K562 (cell line): ENCODE results near the gene OR2T5. TPM values are rescaled to one million over a fixed set of nuclear protein-coding genes. Genes with fewer than 3 reads are reported as not detected.
"Not testable (repeated sequence)": the region's sequence is repeated elsewhere in the genome, so short reads cannot be mapped to it uniquely, and the experiment has no call there.

ENCODE experiments used
- ATAC-seq: fragments of 200-7000 bp; cut with Tn5 transposase; 3 replicates; pipeline ENCODE4 v1.9.1; 2020; ENCODE audit warnings: moderate library complexity
- BruUV-seq: library from RNA; stranded (reverse); fragments of 400-500 nt; replicated peaks from 2 replicates; lab custom pipeline; 2021; lab: Mats Ljungman, UMichigan
- CTCF ChIA-PET: fragments of 300-600 bp; formaldehyde crosslinking; extraction: SDS; loops from one replicate; lab custom pipeline; 2021; ENCODE audit warnings: low intra/inter-chr PET ratio; lab: Yijun Ruan, JAX
- POLR2A ChIA-PET: fragments of 300-600, 350-650 bp; sonication (Branson Sonifier 250); formaldehyde crosslinking; extraction: SDS; loops from one replicate; lab custom pipeline; 2021; ENCODE audit warnings: antibody characterized with exemption, inconsistent platforms; lab: Yijun Ruan, JAX
- DNase-seq, 4 experiments: peaks; one replicate each; pipeline versions ENCODE4 v3.0.0 to v3.0.0-alpha.2; 2011 to 2018; ENCODE audit warnings: low spot score in 3 of 4, mixed read lengths in 3 of 4; ENCODE audit errors: extremely low read depth in 1 of 4
- FAIRE-seq: peaks from 2 replicates; lab custom pipeline; 2011; peaks lifted over from hg19 to GRCh38; lab: Jason Lieb, UNC
- H2AFZ ChIP-seq: 2 replicates; pipeline ENCODE4 v1.6.0; 2011; ENCODE audit warnings: low read depth, low read length, control low read depth, inconsistent platforms
- H3K27ac ChIP-seq: fragments of 200-600 bp; 3 replicates; pipeline ENCODE4 v1.8.0; 2011; ENCODE audit warnings: low read depth, mild to moderate bottlenecking, control low read depth, inconsistent platforms, low read length, moderate library complexity, mixed read lengths; ENCODE audit errors: extremely low read depth
- H3K27me3 ChIP-seq, 2 experiments: fragments of 300-600 bp in 1 of 2; 2 replicates in 1 of 2; 3 replicates in 1 of 2; pipeline versions ENCODE4 v1.6.0 to v1.8.0; 2011; ENCODE audit warnings: inconsistent platforms in 2 of 2, low read length in 2 of 2, mild to moderate bottlenecking in 1 of 2, mixed read lengths in 1 of 2, moderate library complexity in 1 of 2; ENCODE audit not compliant: control insufficient read depth in 2 of 2, insufficient read depth in 2 of 2
- H3K36me3 ChIP-seq: fragments of 300-600 bp; 3 replicates; pipeline ENCODE4 v1.8.0; 2011; ENCODE audit warnings: mild to moderate bottlenecking, low read length, inconsistent platforms; ENCODE audit not compliant: control insufficient read depth, insufficient read depth
- H3K4me1 ChIP-seq, 2 experiments: fragments of 200-600 bp in 1 of 2; replicated peaks in 1 of 2; 2 replicates in 1 of 2; 3 replicates in 1 of 2; pipeline versions ENCODE4 v1.5.1 to v1.8.0; 2011; ENCODE audit warnings: inconsistent platforms in 2 of 2, low read length in 2 of 2, mild to moderate bottlenecking in 1 of 2, mixed read lengths in 1 of 2, moderate library complexity in 1 of 2; ENCODE audit not compliant: control insufficient read depth in 2 of 2, insufficient read depth in 2 of 2
- H3K4me2 ChIP-seq: 2 replicates; pipeline ENCODE4 v1.6.1; 2011; ENCODE audit warnings: low read length, control low read depth, inconsistent platforms, mixed read lengths; ENCODE audit not compliant: insufficient read depth
- H3K4me3 ChIP-seq: fragments of 200-600 bp; sonication (generic), shearing (Covaris generic); 2 replicates; pipeline ENCODE4 v1.5.1; 2016; ENCODE audit warnings: control low read depth, inconsistent platforms
- H3K79me2 ChIP-seq: fragments of 200-600 bp; 3 replicates; pipeline ENCODE4 v1.8.0; 2011; ENCODE audit warnings: low read length, inconsistent platforms; ENCODE audit not compliant: control insufficient read depth, insufficient read depth
- H3K9ac ChIP-seq, 2 experiments: 2 replicates each; pipeline versions ENCODE4 v1.6.0 to v1.6.1; 2011; ENCODE audit warnings: low read depth in 2 of 2, low read length in 2 of 2, control low read depth in 1 of 2, inconsistent platforms in 1 of 2, mild to moderate bottlenecking in 1 of 2, mixed read lengths in 1 of 2; ENCODE audit not compliant: insufficient read depth in 1 of 2
- H3K9me1 ChIP-seq: one replicate; pipeline ENCODE4 v1.6.0; 2011; ENCODE audit warnings: inconsistent platforms, mild to moderate bottlenecking, low read length, moderate library complexity; ENCODE audit not compliant: control insufficient read depth, insufficient read depth
- H3K9me3 ChIP-seq: replicated peaks from 2 replicates; pipeline ENCODE4 v1.5.1; 2011; ENCODE audit warnings: low read depth, low read length, inconsistent platforms; ENCODE audit not compliant: control insufficient read depth, insufficient read depth
- H4K20me1 ChIP-seq: replicated peaks from 2 replicates; pipeline ENCODE4 v1.6.1; 2011; ENCODE audit warnings: low read length, inconsistent platforms, mixed read lengths; ENCODE audit not compliant: control insufficient read depth, insufficient read depth
- WGBS: fragments of 100-300 bp; shearing (Covaris generic); methylation state at CpG from one replicate; pipeline ENCODE4 v1.1.6; 2016; ENCODE audit warnings: low coverage, mixed read lengths; ENCODE audit not compliant: insufficient coverage; ENCODE audit errors: missing lambda C conversion rate; 5-methylcytosine and 5-hydroxymethylcytosine counted together
- in situ Hi-C: fragments of 300-500 bp; cut with MboI; formaldehyde crosslinking; loops from 4 replicates; pipeline ENCODE4 v1.15.0; 2018; ENCODE audit warnings: inconsistent platforms, mixed read lengths
- intact Hi-C: fragments of 100-400 bp; cut with micrococcal nuclease; formaldehyde crosslinking; loops from 2 replicates; pipeline ENCODE4 v1.14.2; 2022
- polyA plus RNA-seq, 8 experiments: library from polyadenylated mRNA; depleted of rRNA in 4 of 8; stranded (reverse) in 5 of 8; unstranded in 3 of 8; fragments of >200 nt; fragmentation: Nextera tagmentation in 2 of 8; fragmentation: Illumina TruSeq in 1 of 8; extraction: Ambion mirVana in 2 of 8; extraction: Trizol in 1 of 8; gene quantifications; 2 replicates each; pipeline versions ENCODE4 v1.2.1 to v1.2.3, GENCODE V29; 2011 to 2014; ENCODE audit warnings: inconsistent platforms in 1 of 8, missing spikeins in 1 of 8
- total RNA-seq, 7 experiments: library from RNA; depleted of rRNA in 6 of 7; stranded (reverse); fragments of >200 nt in 6 of 7; fragmentation: Illumina TruSeq in 2 of 7; extraction: Trizol in 2 of 7; gene quantifications; 2 replicates each; pipeline versions ENCODE4 v1.2.1 to v1.2.3, GENCODE V29; 2011 to 2021; ENCODE audit warnings: low replicate concordance in 1 of 7

Gene OR2T5
- total and polyA plus RNA-seq, 9 of the 15 experiments (the other 6 are each of a cell fraction or from before 2014, with no cell fraction given): not detected

GRCh38 chr1:248473051-248473450, 15.3 kb upstream of the OR2T5 start, which contains the start of gene OR2T3:
Gene OR2T3, plus strand, starts transcription at chr1:248473351. Its CDS starts 0 bp downstream, at chr1:248473351.
- H3K36me3 ChIP-seq, ATAC-seq, CTCF ChIA-PET, H3K9me3 ChIP-seq, FAIRE-seq, H3K79me2 ChIP-seq, H2AFZ ChIP-seq, BruUV-seq, H3K27ac ChIP-seq, H3K9me1 ChIP-seq, H3K4me1 ChIP-seq, H4K20me1 ChIP-seq, POLR2A ChIA-PET, H3K4me2 ChIP-seq, intact Hi-C loops, H3K9ac ChIP-seq, H3K27me3 ChIP-seq, H3K4me3 ChIP-seq, DNase-seq: not testable (repeated sequence)
- in situ Hi-C loops: loop anchor here (5.0 kb wide), 1 partner anchor 99 kb away; the partner anchor contains the start of gene OR2T34
- 0% methylated on average over 2 of the region's 2 CpGs for WGBS

GRCh38 chr1:248475660-248476059, 12.7 kb upstream of the OR2T5 start:
- H3K4me2 ChIP-seq, BruUV-seq, H3K27me3 ChIP-seq, ATAC-seq, H3K79me2 ChIP-seq, H4K20me1 ChIP-seq, CTCF ChIA-PET, H3K27ac ChIP-seq, in situ Hi-C loops, POLR2A ChIA-PET, intact Hi-C loops, H3K9me3 ChIP-seq, H3K9ac ChIP-seq, H3K36me3 ChIP-seq, DNase-seq, H3K4me1 ChIP-seq, FAIRE-seq, H2AFZ ChIP-seq, H3K4me3 ChIP-seq, H3K9me1 ChIP-seq: not testable (repeated sequence)
- WGBS: no CpG with 5 or more reads among the region's 1 CpG

GRCh38 chr1:248481686-248482579, 6.5 kb upstream of the OR2T5 start:
- FAIRE-seq, H3K27ac ChIP-seq, H3K9me1 ChIP-seq, H3K27me3 ChIP-seq, H3K79me2 ChIP-seq, H3K9ac ChIP-seq, H4K20me1 ChIP-seq, intact Hi-C loops, H3K9me3 ChIP-seq, in situ Hi-C loops, BruUV-seq, H2AFZ ChIP-seq, POLR2A ChIA-PET, H3K36me3 ChIP-seq, H3K4me2 ChIP-seq, DNase-seq, ATAC-seq, H3K4me1 ChIP-seq, H3K4me3 ChIP-seq, CTCF ChIA-PET: not testable (repeated sequence)
- 2% methylated on average over 12 of the region's 13 CpGs for WGBS
